CD4-positive, alpha-beta T cell treated with Interleukin-6 at 100 ng/mL for 8 hours (primary cell): ENCODE measurements around the gene RAB42.
"Not testable (repeated sequence)": the region's sequence is repeated elsewhere in the genome, so short reads cannot be mapped to it uniquely, and the experiment has no call there.

Source experiments
- DNase-seq: peaks from one replicate; pipeline ENCODE4 v3.0.0-alpha.2; 2020; ENCODE audit warnings: mixed read lengths, low spot score

The RAB42 gene

DNA sequence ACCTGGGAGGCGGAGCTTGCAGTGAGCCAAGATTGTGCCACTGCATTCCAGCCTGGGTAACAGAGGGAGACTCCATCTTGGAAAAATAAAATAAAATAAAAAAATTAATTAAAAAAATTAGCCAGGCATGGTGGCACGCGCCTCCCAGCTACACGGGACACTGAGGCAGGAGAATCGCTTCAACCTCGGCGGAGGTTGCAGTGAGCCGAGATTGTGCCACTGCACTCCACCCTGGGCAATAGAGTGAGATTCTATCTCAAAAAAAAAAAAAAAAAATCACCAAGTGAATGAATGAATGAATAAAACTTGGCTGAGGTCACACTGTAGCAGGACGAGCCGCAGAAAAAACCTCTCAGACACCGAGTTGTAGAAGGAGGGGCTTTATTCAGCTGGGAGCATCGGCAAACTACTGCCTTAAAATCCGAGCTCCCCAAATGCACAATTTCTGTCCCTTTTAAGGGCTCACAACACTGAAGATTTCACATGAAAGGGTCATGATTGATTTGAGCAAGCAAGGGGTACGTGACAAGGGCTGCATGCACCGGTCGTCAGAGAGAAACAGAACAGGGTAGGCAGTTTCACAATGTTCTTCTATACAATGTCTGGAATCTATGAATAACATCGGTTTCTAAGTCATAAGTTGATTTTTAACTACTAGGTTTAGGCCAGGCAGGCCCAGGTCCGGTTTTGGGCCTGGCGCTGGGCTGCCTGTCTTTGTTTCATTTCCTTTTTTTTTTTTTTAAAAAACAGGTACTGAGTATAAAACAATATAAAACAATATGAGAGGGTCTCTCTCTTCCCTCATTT is 5.3 kb upstream of the RAB42 start:
- DNase-seq, result not testable (repeated sequence)

DNA sequence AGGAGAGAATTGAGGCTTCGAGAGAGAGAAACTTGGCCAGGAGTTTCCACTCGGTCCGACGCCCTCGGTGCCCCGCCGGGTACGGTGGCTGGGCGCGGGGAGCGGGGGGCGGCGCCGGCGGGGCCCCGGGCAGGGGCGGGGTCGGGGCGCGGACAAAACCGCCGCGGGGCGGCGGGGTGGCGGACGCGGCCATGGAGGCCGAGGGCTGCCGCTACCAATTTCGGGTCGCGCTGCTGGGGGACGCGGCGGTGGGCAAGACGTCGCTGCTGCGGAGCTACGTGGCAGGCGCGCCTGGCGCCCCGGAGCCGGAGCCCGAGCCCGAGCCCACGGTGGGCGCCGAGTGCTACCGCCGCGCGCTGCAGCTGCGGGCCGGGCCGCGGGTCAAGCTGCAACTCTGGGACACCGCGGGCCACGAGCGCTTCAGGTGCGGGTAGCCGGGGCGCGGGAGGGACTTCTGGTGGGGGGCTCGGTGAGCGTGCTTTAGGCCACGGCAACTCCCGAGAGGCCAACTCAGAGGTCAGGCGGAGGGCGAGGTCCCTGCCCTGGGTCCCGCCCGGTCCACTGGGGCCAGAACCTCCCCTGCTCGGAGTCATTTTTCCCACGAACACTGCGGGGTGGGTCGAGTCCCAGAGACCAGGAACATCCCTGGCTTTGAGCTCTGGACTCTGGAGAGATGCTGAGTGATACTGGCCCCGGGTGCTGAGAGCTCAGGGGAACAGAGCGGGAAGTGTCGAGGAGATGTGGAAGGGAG is 431 bp downstream of the RAB42 start:
- DNase-seq, result no peak

DNA sequence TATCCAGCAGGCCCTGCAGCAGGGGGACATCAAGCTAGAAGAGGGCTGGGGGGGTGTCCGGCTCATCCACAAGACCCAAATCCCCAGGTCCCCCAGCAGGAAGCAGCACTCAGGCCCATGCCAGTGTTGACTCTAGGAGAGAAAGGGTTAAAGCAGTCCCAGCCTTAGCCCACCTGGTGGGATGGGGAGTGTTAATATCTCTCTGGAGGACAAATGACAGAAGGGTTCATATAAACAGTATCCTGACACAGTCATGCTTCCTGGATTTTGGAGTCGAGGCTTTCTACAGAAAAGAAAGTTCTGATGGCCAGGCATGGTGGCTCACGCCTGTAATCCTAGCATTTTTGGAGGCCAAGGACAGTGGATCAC is 1.9 kb downstream of the RAB42 start:
- DNase-seq, result not testable (repeated sequence)

- DNase-seq, result not testable (repeated sequence)
Measured at GRCh38 chr1:28594686-28595411, 2.8 kb downstream of the RAB42 start.

- no peak for DNase-seq
Measured at GRCh38 chr1:28595412-28596191, 3.5 kb downstream of the RAB42 start.

GRCh38 chr1:28596276-28596675 is 4.2 kb downstream of the RAB42 start:
- not testable (repeated sequence) for DNase-seq

DNA sequence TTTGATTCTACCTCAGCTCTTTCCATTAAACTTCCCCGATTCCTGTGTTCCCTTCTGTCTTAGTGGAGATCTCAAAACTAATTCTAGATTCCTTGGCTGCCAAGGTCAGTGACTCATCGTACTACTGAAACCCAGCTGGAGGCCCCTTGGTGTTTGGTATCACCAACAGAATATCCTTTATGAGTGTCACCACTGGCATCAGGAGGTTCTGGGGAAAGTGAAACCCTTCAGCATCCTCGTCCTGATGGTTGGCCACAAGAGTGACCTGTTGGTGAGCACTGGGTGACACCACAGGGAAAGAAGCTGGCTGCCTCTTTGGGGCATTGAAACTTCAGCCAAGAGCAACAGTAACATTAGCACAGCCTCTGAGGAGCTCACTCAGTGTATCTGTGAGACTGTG is 9.6 kb downstream of the RAB42 start:
- no peak for DNase-seq

GRCh38 chr1:28602536-28603439 is 10.7 kb downstream of the RAB42 start:
- peak; percentile 13 for DNase-seq

GRCh38 chr1:28604411-28604810 is 12.3 kb downstream of the RAB42 start:
- DNase-seq, result no peak

GRCh38 chr1:28604962-28605361 is 12.9 kb downstream of the RAB42 start:
- DNase-seq, result no peak

- no peak for DNase-seq
Measured at GRCh38 chr1:28606771-28607170, 14.7 kb downstream of the RAB42 start.

DNA sequence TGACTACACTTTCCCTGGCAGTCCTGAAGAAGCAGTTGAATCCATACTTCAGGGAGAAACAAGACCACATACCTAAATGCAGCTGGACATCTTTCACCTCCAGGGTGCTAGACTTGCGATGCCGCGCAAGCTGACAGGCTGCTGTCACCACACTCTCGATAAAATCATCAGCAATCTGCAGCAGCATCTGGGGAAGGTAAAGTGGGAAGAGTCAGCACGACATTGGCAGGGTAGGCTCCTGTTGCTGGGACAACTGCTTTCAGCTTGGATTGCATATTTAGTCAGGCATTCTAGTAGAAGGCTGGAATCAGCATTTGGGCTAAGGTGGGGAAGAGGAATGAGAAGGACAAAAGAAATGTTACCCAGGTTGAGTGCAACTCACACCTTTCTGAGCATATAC is 21.1 kb downstream of the RAB42 start:
- DNase-seq, result no peak

DNA sequence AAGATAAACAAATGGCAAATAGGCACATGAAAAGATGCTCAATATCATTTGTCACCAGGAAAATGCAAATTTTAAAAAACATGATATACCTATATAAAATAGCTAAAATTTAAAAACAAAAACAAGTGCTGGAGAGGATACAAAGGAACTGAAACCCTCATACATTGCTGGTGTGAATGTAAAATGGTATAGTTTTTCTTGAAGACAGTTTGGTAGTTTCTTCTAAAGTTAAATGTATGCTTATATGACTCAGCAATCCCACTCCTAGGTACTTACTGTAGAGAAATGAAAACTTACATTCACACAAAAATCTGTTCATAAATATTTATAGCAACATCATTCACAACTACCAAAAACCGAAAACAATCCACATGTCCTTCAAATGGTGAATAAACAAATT is 39.6 kb downstream of the RAB42 start:
- DNase-seq, result no peak

GRCh38 chr1:28632560-28632959 is 40.5 kb downstream of the RAB42 start:
- DNase-seq, result no peak

GRCh38 chr1:28640766-28641165 is 48.7 kb downstream of the RAB42 start:
- peak; percentile 24 for DNase-seq

- DNase-seq, result no peak
Measured at GRCh38 chr1:28642056-28642846, 50.2 kb downstream of the RAB42 start.

DNA sequence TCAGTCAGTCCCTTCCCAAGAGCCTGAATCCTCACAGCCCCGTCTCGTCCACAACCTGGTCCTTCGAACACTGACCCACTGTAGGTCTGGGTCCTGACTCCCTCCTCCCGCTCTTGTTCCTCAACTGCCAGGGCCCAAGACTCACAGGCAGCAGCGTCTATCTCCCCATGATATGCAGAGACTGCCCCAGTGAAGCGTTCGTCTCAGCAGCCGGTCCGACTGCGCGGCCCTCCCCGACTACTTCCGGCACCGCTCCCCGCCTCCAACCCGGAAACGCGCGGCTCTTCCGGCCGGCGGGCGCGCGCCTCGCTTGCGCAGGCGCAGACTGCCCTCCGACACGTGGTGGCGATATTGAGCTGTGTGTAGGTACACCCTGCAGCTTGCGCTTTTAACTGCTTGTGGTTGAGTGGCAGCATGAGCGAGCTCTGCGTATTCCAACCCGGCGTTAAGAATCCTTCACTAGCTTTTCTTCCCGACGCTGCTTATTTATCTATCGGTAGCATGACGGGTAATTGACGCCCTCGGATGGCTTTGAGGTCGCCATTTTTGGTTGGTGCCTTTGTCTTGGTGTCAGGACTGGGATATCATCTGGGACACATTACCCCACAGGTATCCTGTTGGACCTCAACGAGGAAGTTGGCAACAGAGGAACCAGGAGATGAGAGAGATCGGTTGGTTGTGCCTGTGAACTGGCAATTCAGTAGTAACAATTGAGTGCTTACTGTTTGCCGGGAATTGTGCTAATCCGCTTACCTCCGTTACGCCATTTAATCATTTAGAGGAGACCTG is 51.0 kb downstream of the RAB42 start, which contains the start of gene TAF12:
Gene TAF12, minus strand, starts transcription at position 221 of the 789 bp plus-strand sequence. CDS start 20,986 bp downstream, outside the sequence.
- peak; percentile 94 for DNase-seq

GRCh38 chr1:28644494-28644893 is 52.4 kb downstream of the RAB42 start:
- DNase-seq, result no peak
